HG02678 (cell line): ENCODE data around the gene LZIC.

ENCODE experiments used
- ATAC-seq: cut with Tn5 transposase; IDR thresholded peaks from one replicate; pipeline ENCODE4 v1.9.1; 2021; ENCODE audit warnings: mild to moderate bottlenecking, moderate library complexity; ENCODE audit not compliant: unreplicated experiment

The LZIC gene

GRCh38 chr1:9887070-9887469, 56.1 kb downstream of the LZIC start:
- no peak for ATAC-seq

- ATAC-seq = no peak
These were observed 57.0 kb downstream of the LZIC start for GRCh38 chr1:9886092-9886742.

- ATAC-seq = no peak
These were observed 58.4 kb downstream of the LZIC start for GRCh38 chr1:9884805-9885204.

GRCh38 chr1:9883585-9884449, 59.4 kb downstream of the LZIC start:
- no peak for ATAC-seq

GRCh38 chr1:9882945-9883303, 60.3 kb downstream of the LZIC start:
- ATAC-seq = no peak

GRCh38 chr1:9882296-9882944, 60.8 kb downstream of the LZIC start:
- no peak for ATAC-seq

- no peak for ATAC-seq
These were observed 61.3 kb downstream of the LZIC start for GRCh38 chr1:9881838-9882249.
